Measurements from ENCODE around the gene ARHGEF28.

DNA sequence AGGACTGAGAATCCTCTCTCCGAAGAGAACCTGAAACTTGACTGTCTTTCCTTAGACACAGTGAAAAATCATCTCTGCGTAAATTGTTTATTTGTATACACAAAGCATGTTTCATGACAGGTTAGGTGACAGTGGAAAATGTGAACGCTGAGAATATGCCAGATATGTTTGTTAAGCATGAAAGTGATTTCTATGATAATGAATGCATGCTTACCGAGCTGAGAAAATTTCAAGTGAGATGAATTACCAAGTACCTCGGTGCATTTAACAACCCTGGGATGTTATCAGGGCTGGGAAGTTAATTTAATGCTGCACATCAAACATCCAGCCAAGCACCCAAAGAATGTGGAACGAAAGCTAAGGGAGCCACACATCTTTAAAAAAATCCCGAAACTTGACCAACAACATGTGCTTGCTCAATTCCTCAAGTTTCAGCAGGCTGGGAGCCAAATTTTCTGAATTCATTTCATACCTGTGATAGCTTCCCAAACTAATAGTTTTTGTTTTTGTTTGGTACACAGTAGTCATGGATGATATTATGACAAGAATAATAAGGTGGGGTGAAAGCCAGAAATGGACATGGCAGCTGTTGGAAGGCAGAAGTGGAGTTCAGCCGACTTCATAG lies 336.9 kb downstream of the ARHGEF28 start:
- no peak for TF ChIP-seq EZH2 (IDR thresholded peaks at IDR 0.05)
- TF ChIP-seq, protein P1, sequence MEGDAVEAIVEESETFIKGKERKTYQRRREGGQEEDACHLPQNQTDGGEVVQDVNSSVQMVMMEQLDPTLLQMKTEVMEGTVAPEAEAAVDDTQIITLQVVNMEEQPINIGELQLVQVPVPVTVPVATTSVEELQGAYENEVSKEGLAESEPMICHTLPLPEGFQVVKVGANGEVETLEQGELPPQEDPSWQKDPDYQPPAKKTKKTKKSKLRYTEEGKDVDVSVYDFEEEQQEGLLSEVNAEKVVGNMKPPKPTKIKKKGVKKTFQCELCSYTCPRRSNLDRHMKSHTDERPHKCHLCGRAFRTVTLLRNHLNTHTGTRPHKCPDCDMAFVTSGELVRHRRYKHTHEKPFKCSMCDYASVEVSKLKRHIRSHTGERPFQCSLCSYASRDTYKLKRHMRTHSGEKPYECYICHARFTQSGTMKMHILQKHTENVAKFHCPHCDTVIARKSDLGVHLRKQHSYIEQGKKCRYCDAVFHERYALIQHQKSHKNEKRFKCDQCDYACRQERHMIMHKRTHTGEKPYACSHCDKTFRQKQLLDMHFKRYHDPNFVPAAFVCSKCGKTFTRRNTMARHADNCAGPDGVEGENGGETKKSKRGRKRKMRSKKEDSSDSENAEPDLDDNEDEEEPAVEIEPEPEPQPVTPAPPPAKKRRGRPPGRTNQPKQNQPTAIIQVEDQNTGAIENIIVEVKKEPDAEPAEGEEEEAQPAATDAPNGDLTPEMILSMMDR (IDR thresholded peaks at IDR 0.05), result no peak
- no peak for TF ChIP-seq EZH2phosphoT487 (IDR thresholded peaks at IDR 0.05)
